PC-9 (cell line): Measurements from ENCODE around the gene TCEA2.

Experiments used
- EZH2 ChIP-seq: fragments of 200-600 bp; sonication (generic); IDR thresholded peaks from 2 replicates; pipeline ENCODE4 v1.8.0; 2017; ENCODE audit warnings: antibody characterized with exemption, low read depth
- TF ChIP-seq, protein P1 (sequence below): fragments of 200-600 bp; sonication (generic); conservative IDR thresholded peaks from 2 replicates; pipeline ENCODE4 v1.6.1; 2017; ENCODE audit warnings: mixed run types, antibody characterized with exemption, mild to moderate bottlenecking, moderate library complexity

DNA sequence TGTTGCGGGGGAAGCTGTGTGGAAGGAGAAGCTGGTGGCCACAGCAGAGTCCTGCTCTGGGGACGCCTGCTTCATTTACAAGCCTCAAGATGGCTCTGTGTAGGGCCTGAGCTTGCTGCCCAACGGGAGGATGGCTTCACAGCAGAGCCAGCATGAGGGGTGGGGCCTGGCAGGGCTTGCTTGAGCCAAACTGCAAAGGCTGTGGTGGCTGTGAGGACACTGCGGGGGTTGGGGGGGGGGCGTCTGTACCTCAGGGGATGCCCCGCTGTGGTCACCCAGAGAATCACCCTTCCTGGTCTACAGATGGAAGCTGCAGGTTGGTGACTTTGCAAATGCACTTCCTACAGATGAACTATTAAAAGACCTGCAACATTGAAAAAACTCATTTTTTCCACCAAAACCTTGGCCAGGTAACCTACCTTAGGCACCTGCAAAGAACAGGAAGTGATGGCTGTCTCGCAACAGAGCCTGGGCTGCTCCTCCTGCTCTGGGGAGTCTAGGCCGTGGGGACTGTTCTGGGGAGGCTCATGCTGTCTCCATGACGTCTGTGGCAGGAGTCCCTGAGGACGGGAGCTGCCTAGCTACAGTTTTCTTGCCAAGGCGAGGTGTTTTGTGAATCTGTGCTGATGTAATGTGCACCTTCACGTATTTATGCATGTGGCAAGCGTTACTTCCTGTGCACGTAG lies 37.0 kb downstream of the TCEA2 start:
- TF ChIP-seq, protein P1, sequence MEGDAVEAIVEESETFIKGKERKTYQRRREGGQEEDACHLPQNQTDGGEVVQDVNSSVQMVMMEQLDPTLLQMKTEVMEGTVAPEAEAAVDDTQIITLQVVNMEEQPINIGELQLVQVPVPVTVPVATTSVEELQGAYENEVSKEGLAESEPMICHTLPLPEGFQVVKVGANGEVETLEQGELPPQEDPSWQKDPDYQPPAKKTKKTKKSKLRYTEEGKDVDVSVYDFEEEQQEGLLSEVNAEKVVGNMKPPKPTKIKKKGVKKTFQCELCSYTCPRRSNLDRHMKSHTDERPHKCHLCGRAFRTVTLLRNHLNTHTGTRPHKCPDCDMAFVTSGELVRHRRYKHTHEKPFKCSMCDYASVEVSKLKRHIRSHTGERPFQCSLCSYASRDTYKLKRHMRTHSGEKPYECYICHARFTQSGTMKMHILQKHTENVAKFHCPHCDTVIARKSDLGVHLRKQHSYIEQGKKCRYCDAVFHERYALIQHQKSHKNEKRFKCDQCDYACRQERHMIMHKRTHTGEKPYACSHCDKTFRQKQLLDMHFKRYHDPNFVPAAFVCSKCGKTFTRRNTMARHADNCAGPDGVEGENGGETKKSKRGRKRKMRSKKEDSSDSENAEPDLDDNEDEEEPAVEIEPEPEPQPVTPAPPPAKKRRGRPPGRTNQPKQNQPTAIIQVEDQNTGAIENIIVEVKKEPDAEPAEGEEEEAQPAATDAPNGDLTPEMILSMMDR: no peak
- TF ChIP-seq EZH2: no peak
